Stimulated activated CD4-positive, alpha-beta T cell treated with anti-CD3 and anti-CD28 coated beads, Interleukin-4, amount 100 ng/mL, for 4 hours (primary cell): ENCODE results near the gene NAIF1.
"Not testable (repeated sequence)": the region's sequence is repeated elsewhere in the genome, so short reads cannot be mapped to it uniquely, and the experiment has no call there.

Source experiments
- DNase-seq, 2 experiments: peaks; one replicate each; pipeline ENCODE4 v3.0.0-alpha.2; 2020

The NAIF1 gene, protein sequence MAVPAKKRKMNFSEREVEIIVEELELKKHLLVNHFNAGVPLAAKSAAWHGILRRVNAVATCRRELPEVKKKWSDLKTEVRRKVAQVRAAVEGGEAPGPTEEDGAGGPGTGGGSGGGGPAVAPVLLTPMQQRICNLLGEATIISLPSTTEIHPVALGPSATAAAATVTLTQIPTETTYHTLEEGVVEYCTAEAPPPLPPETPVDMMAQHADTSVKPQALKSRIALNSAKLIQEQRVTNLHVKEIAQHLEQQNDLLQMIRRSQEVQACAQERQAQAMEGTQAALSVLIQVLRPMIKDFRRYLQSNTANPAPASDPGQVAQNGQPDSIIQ

GRCh38 chr9:128066713-128067644, at the start of gene NAIF1:
Gene NAIF1 (minus strand): TSS chr9:128067320. CDS start chr9:128067101, 219 bp downstream.
- peak; percentile 91 to 97 for DNase-seq

DNA sequence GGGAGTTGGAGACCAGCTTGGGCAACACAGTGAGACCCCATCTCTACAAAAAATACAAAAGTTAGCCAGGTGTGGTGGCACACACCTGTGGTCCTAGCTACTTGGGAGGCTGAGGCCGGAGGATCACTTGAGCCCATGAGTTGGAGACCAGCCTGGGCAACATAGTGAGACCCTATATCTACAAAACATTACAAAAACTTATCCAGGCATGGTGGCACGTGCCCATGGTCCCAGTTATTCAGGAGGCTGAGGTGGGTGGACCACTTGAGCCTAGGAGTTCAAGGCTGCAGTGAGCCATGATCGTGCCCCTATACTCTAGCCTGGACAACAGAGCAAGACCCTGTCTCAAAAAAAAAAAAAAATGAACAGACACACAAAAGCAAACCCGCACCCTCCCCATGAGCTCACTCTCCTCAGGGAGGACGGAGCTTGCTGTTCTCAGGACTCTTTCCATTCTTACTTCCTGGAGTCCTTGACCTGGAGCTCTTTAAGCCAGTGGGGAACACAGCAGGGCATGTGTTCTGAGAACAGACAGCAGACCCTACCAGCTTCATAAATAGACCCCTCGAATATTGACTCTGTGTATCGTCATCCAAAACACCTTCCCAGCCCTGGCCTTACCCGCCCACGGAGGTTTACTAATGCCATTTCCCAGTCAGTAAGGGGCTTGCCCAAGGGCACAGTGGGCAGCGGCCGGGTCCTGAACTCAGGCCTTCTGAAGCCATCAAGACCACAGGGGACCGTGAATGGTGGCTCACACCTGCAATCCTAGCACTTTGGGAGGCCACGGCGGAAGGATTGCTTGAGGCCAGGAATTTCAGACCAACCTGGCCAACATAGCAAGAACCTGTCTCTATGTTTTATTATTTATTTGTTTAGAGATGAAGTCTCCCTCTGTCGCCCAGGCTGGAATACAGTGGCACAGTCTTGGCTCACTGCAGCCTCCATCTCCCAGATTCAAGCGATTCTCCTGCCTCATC, 49.3 kb upstream of the NAIF1 start:
- DNase-seq = no peak

- DNase-seq = no peak
Observed at GRCh38 chr9:128115187-128116103, 48.3 kb upstream of the NAIF1 start.

DNA sequence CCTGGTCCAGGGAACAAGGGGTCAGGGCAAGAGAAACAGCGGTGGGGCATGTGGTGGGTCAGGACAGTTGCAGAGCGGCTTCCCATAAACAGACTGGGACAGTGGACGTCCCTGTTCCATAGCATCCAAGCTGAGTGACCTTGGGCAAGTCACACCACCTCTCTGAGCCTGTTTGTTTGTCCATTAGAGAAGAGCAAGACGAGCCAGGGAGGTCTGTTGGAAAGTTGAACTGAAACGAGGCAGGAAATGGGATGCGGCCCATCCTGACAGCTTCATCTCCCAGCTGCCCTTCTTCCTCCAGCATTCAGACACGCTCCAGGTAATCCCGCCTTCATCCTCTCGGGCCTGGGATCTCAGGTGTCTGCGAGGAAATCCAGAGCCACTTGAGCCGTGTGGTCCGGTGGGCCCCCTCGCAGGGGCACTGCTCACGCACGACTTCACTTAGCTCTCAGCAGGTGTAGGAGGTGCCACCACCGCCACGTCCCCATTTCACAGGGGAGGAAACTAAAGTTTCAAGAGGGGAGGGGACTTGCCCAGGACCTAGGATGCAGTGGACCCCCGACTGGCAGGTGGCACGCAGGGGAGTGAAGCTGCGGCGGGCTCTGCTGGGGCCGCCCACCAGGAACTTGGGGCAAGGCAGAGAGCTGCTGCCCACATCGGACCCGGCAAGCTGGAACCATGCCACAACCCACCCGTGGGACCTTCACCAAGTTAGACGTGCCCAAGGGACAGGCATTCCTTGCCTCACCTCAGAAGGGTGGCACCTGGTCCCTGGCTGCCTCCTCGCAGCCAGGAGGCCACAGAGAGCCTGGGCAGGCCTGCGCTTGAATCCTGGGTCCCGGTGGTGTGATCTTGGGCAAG, 47.4 kb upstream of the NAIF1 start:
- DNase-seq = no peak

- DNase-seq = no peak
Observed at GRCh38 chr9:128113526-128114325, 46.6 kb upstream of the NAIF1 start.

- DNase-seq = not testable (repeated sequence)
Observed at GRCh38 chr9:128111726-128112125, 44.6 kb upstream of the NAIF1 start.

DNA sequence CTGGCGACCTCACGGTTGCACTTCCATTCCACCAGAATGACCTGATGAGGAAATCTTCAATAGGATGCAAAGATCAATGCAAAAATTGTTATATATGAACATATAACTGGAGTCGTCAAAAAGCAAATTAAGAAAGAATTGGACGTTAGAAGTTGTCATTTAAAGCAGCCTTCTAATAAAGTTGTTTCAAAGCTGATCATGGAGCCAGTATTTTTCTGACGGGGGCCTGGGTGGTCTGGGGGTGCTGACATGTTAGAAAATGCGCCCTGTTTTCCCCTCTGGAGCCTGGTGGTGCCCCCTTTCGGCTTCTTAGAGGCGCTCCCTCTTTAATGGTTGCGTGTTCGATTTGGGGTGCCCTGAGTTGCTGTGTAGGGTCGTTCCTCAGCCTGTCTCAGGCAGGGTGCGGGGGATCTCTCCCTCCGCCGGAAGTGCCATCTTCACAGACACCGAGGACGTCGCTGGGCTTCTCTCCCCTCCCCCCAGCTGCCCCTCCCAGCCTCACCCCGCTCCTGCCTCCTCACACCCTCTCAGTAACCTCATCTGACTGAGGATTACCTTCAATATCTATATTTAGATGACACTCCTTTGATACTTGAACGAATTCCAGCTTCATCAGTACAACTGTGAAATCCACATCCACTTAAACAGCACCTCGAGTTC, 42.1 kb upstream of the NAIF1 start:
- no peak for DNase-seq

- no peak for DNase-seq
Observed at GRCh38 chr9:128108269-128109049, 41.3 kb upstream of the NAIF1 start.

GRCh38 chr9:128107468-128108268, 40.5 kb upstream of the NAIF1 start:
- DNase-seq = no peak

DNA sequence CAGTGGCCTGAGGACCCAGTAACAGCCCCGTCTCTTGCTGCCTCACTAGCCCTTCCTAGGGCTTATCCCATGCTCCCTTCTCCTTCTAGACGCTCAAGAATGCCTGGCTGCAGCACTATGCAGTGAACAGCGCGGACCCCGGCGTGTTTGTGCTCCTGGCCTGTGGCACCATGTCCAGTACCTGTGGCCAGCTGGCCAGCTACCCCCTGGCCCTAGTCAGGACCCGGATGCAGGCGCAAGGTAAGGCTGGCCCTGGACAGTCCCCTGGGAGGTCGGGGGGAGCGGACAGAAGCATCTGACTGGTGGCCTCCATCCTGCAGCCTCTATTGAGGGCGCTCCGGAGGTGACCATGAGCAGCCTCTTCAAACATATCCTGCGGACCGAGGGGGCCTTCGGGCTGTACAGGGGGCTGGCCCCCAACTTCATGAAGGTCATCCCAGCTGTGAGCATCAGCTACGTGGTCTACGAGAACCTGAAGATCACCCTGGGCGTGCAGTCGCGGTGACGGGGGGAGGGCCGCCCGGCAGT, 39.9 kb upstream of the NAIF1 start:
- DNase-seq = no peak

GRCh38 chr9:128106181-128106939, 39.2 kb upstream of the NAIF1 start:
- DNase-seq = no peak

- DNase-seq = no peak
Observed at GRCh38 chr9:128105538-128106175, 38.5 kb upstream of the NAIF1 start.

DNA sequence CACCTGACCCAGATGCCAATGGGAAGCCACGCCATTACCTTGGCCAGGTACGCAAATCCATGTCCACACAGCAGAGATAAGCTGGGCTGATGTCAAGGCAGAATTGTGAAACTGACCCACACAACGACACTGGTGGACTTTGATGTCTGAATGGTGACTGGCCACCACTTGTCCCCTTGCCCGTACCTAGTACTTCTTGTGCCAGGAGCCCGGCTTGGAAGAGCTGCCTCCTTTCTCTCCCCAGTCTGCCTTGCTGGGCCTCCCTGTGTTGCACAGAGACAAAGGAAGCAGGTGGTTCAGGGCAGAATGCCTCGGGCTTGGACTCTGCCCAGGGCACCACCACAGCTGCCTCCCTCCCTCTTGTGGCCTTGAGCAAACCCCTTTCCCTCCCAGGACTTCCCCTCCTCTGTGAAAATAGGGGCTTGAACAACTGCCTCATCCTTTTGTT, 37.1 kb upstream of the NAIF1 start:
- no peak for DNase-seq

GRCh38 chr9:128103589-128103962, 36.5 kb upstream of the NAIF1 start:
- DNase-seq = peak; percentile 32 to 34

GRCh38 chr9:128102861-128103588, 35.9 kb upstream of the NAIF1 start:
- no peak for DNase-seq
